ENCODE results near the gene FKBP11.

The FKBP11 gene

GRCh38 chr12:48946205-48946604 lies 20.9 kb upstream of the FKBP11 start:
- DNase-seq (ENCODE audit: low read depth, low spot score): no peak
- H3K9ac ChIP-seq (ENCODE audit: insufficient read length): no peak overlapping the region
- H3K36me3 ChIP-seq (ENCODE audit: insufficient read depth, low read length): peaks cover 12% of the 10 kb centered on the region
- H3K9me3 ChIP-seq (ENCODE audit: low read depth, low read length): no peaks in the 10 kb centered on the region
- H3K27ac ChIP-seq: no peak overlapping the region
- H3K4me3 ChIP-seq: no peak overlapping the region
- TF ChIP-seq EZH2 (IDR thresholded peaks at IDR 0.05) (no peak), FOXP2 (optimal IDR thresholded peaks at IDR 0.05; ENCODE audit: control extremely low read depth, extremely low read length, insufficient read depth) (no peak), POLR2AphosphoS5 (IDR thresholded peaks at IDR 0.05; ENCODE audit: borderline replicate concordance, low read depth, low read length) (no peak)

DNA sequence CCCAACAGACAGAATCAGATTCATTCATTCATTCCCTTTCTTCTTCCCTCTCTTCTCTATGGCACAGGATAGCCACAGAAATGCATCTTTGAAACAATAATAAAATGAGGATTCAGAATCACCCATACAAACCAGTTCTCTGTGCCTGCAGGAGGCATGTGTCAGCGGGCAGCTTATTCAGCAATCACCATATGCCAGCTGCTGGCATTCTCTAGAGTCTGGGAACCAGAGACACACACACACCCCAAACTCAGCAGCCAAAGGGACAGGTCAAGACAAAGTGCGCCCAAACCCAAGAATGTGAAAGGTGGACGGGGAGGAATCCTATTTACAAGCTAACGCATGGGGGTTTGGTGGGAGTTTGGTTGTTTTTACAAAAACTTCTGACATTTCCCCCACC lies 17.9 kb upstream of the FKBP11 start:
- no peak for DNase-seq (ENCODE audit: low read depth, low spot score)
- H3K9me3 ChIP-seq (ENCODE audit: low read depth, low read length): no peaks in the 10 kb centered on the region
- no peak for TF ChIP-seq FOXP2 (optimal IDR thresholded peaks at IDR 0.05; ENCODE audit: control extremely low read depth, extremely low read length, insufficient read depth)
- no peak overlapping the region for H3K9ac ChIP-seq (ENCODE audit: insufficient read length)
- no peak overlapping the region for H3K4me3 ChIP-seq
- no peak overlapping the region for H3K27ac ChIP-seq
- peaks cover 37% of the 10 kb centered on the region for H3K36me3 ChIP-seq (ENCODE audit: insufficient read depth, low read length)

- Histone ChIP-seq H3K9ac (ENCODE audit: insufficient read length) (no peak overlapping the region), H3K27ac (no peak overlapping the region), H3K4me3 (no peak overlapping the region), H3K36me3 (ENCODE audit: insufficient read depth, low read length) (peaks cover 55% of the 10 kb centered on the region), H3K9me3 (ENCODE audit: low read depth, low read length) (no peaks in the 10 kb centered on the region)
- no peak for DNase-seq (ENCODE audit: low read depth, low spot score)
- no peak for TF ChIP-seq EZH2 (IDR thresholded peaks at IDR 0.05)
- TF ChIP-seq FOXP2 (optimal IDR thresholded peaks at IDR 0.05; ENCODE audit: control extremely low read depth, extremely low read length, insufficient read depth): no peak
- no peak for TF ChIP-seq POLR2AphosphoS5 (IDR thresholded peaks at IDR 0.05; ENCODE audit: borderline replicate concordance, low read depth, low read length)
Measured at GRCh38 chr12:48940181-48940580, 14.9 kb upstream of the FKBP11 start.

DNA sequence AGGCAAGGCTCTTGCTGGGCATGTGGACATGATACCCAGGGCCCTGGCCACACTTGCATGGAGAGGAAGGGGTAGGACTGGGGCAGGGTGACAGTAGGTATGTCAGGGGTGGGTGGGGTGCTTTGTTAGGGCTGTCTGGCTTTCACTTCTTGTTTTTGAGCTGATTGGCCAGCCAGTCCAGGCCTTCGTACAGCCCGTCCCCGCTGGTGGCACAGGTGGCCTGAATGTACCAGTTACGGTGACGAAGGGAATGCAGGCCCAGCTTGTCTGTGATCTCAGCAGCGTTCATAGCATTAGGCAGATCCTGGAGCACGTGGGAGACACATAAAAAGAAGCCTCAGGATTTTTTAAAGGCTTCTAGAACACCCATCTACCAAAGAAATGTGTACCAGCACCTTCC lies 13.5 kb upstream of the FKBP11 start:
- Histone ChIP-seq H3K9ac (ENCODE audit: insufficient read length) (no peak overlapping the region), H3K4me3 (no peak overlapping the region), H3K27ac (no peak overlapping the region), H3K9me3 (ENCODE audit: low read depth, low read length) (no peaks in the 10 kb centered on the region), H3K36me3 (ENCODE audit: insufficient read depth, low read length) (peaks cover 67% of the 10 kb centered on the region)
- TF ChIP-seq POLR2AphosphoS5 (IDR thresholded peaks at IDR 0.05; ENCODE audit: borderline replicate concordance, low read depth, low read length) (no peak), EZH2 (IDR thresholded peaks at IDR 0.05) (no peak), FOXP2 (optimal IDR thresholded peaks at IDR 0.05; ENCODE audit: control extremely low read depth, extremely low read length, insufficient read depth) (no peak)
- no peak for DNase-seq (ENCODE audit: low read depth, low spot score)

GRCh38 chr12:48937170-48937569 lies 11.9 kb upstream of the FKBP11 start:
- TF ChIP-seq POLR2AphosphoS5 (IDR thresholded peaks at IDR 0.05; ENCODE audit: borderline replicate concordance, low read depth, low read length) (no peak), FOXP2 (optimal IDR thresholded peaks at IDR 0.05; ENCODE audit: control extremely low read depth, extremely low read length, insufficient read depth) (no peak), EZH2 (IDR thresholded peaks at IDR 0.05) (no peak)
- no peak for DNase-seq (ENCODE audit: low read depth, low spot score)
- Histone ChIP-seq H3K27ac (no peak overlapping the region), H3K9ac (ENCODE audit: insufficient read length) (no peak overlapping the region), H3K36me3 (ENCODE audit: insufficient read depth, low read length) (peaks cover 76% of the 10 kb centered on the region), H3K4me3 (no peak overlapping the region), H3K9me3 (ENCODE audit: low read depth, low read length) (no peaks in the 10 kb centered on the region)

- Histone ChIP-seq H3K9me3 (ENCODE audit: low read depth, low read length) (no peaks in the 10 kb centered on the region), H3K4me3 (no peak overlapping the region), H3K27ac (no peak overlapping the region), H3K36me3 (ENCODE audit: insufficient read depth, low read length) (peaks cover 77% of the 10 kb centered on the region), H3K9ac (ENCODE audit: insufficient read length) (no peak overlapping the region)
- DNase-seq (ENCODE audit: low read depth, low spot score): peak; percentile 28
- TF ChIP-seq POLR2AphosphoS5 (IDR thresholded peaks at IDR 0.05; ENCODE audit: borderline replicate concordance, low read depth, low read length) (no peak), FOXP2 (optimal IDR thresholded peaks at IDR 0.05; ENCODE audit: control extremely low read depth, extremely low read length, insufficient read depth) (no peak), EZH2 (IDR thresholded peaks at IDR 0.05) (no peak)
Measured at GRCh38 chr12:48936379-48936979, 11.2 kb upstream of the FKBP11 start.

DNA sequence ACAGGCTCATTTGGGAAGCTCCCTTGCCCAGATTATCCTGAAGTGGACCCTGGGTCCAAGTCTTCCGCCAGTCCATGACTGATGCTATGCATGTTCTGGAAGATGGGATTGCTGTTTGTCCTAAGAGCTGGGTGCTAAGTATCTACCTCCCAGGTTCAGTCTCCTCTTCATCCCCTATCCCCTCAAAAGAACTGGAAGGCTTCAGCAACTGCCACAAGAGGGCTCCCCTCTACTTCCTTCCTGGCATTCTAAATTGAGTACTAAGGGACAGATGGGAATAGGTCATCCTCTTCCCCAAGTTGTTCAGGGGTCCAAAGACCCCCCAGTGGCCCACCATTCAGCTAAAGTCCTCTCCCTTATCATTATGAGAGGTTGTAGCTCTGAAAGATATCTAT lies 9.0 kb upstream of the FKBP11 start:
- no peak overlapping the region for H3K4me3 ChIP-seq
- H3K9ac ChIP-seq (ENCODE audit: insufficient read length): no peak overlapping the region
- no peaks in the 10 kb centered on the region for H3K9me3 ChIP-seq (ENCODE audit: low read depth, low read length)
- H3K36me3 ChIP-seq (ENCODE audit: insufficient read depth, low read length): peaks cover 69% of the 10 kb centered on the region
- no peak for TF ChIP-seq EZH2 (IDR thresholded peaks at IDR 0.05)
- no peak for TF ChIP-seq POLR2AphosphoS5 (IDR thresholded peaks at IDR 0.05; ENCODE audit: borderline replicate concordance, low read depth, low read length)
- TF ChIP-seq FOXP2 (optimal IDR thresholded peaks at IDR 0.05; ENCODE audit: control extremely low read depth, extremely low read length, insufficient read depth): no peak
- DNase-seq (ENCODE audit: low read depth, low spot score): no peak
- H3K27ac ChIP-seq: no peak overlapping the region

- no peak overlapping the region for H3K9ac ChIP-seq (ENCODE audit: insufficient read length)
- H3K36me3 ChIP-seq (ENCODE audit: insufficient read depth, low read length): peaks cover 66% of the 10 kb centered on the region
- no peak overlapping the region for H3K27ac ChIP-seq
- H3K4me3 ChIP-seq: no peak overlapping the region
- no peak for DNase-seq (ENCODE audit: low read depth, low spot score)
- H3K9me3 ChIP-seq (ENCODE audit: low read depth, low read length): no peaks in the 10 kb centered on the region
- no peak for TF ChIP-seq EZH2 (IDR thresholded peaks at IDR 0.05)
- no peak for TF ChIP-seq POLR2AphosphoS5 (IDR thresholded peaks at IDR 0.05; ENCODE audit: borderline replicate concordance, low read depth, low read length)
- TF ChIP-seq FOXP2 (optimal IDR thresholded peaks at IDR 0.05; ENCODE audit: control extremely low read depth, extremely low read length, insufficient read depth): no peak
Measured at GRCh38 chr12:48933664-48934311, 8.5 kb upstream of the FKBP11 start.

- no peak overlapping the region for H3K4me3 ChIP-seq
- TF ChIP-seq FOXP2 (optimal IDR thresholded peaks at IDR 0.05; ENCODE audit: control extremely low read depth, extremely low read length, insufficient read depth) (no peak), POLR2AphosphoS5 (IDR thresholded peaks at IDR 0.05; ENCODE audit: borderline replicate concordance, low read depth, low read length) (no peak), EZH2 (IDR thresholded peaks at IDR 0.05) (no peak)
- no peak for DNase-seq (ENCODE audit: low read depth, low spot score)
- no peak overlapping the region for H3K9ac ChIP-seq (ENCODE audit: insufficient read length)
- H3K36me3 ChIP-seq (ENCODE audit: insufficient read depth, low read length): peaks cover 60% of the 10 kb centered on the region
- no peaks in the 10 kb centered on the region for H3K9me3 ChIP-seq (ENCODE audit: low read depth, low read length)
- no peak overlapping the region for H3K27ac ChIP-seq
Measured at GRCh38 chr12:48932878-48933277, 7.6 kb upstream of the FKBP11 start.
